WTC11 (cell line): ENCODE results near the gene SH2D4B. TPM values are rescaled to one million over a fixed set of nuclear protein-coding genes. Genes with fewer than 3 reads are reported as not detected.

Source experiments
- ATAC-seq: fragments of 200-7000 bp; cut with Tn5 transposase; 2 replicates; pipeline ENCODE4 v1.10.0; 2021; ENCODE audit warnings: mild to moderate bottlenecking, moderate library complexity
- CTCF ChIA-PET: fragments of 300-600 bp; sonication (Branson Sonifier 250); formaldehyde crosslinking; loops from one replicate; lab custom pipeline; 2021; ENCODE audit warnings: antibody characterized with exemption; lab: Charles Lee
- POLR2A ChIA-PET: fragments of 350-600 bp; sonication (Branson Sonifier 250); formaldehyde crosslinking; loops from one replicate; lab custom pipeline; 2021; ENCODE audit warnings: antibody characterized with exemption; lab: Charles Lee
- DNase-seq: peaks from one replicate; pipeline ENCODE4 v3.0.0; 2021; ENCODE audit warnings: low spot score
- H3K27ac Mint-ChIP-seq: 2 replicates; pipeline ENCODE4 v1.8.0; 2021; ENCODE audit warnings: mixed read lengths
- H3K27me3 Mint-ChIP-seq: 2 replicates; pipeline ENCODE4 v1.8.0; 2021; ENCODE audit warnings: low read depth, mild to moderate bottlenecking, moderate library complexity, mixed read lengths
- H3K36me3 Mint-ChIP-seq: 2 replicates; pipeline ENCODE4 v1.8.0; 2021; ENCODE audit warnings: mixed read lengths
- H3K4me1 Mint-ChIP-seq: 2 replicates; pipeline ENCODE4 v1.8.0; 2022; ENCODE audit warnings: mixed read lengths
- H3K4me3 Mint-ChIP-seq: 2 replicates; pipeline ENCODE4 v1.8.0; 2021; ENCODE audit warnings: mild to moderate bottlenecking, moderate library complexity, mixed read lengths
- H3K9me3 Mint-ChIP-seq: 2 replicates; pipeline ENCODE4 v1.8.0; 2021; ENCODE audit warnings: mixed read lengths
- AR ChIP-seq: fragments of 250-450 bp; sonication (Bioruptor Pico); IDR thresholded peaks from 2 replicates; pipeline ENCODE4 v1.9.0; 2021; ENCODE audit warnings: mild to moderate bottlenecking
- ARID4B ChIP-seq: sonication (generic); formaldehyde crosslinking; IDR thresholded peaks from 2 replicates; pipeline ENCODE4 v1.8.0; 2023; ENCODE audit warnings: missing genetic modification reagents, mild to moderate bottlenecking, borderline replicate concordance
- ATF2 ChIP-seq: sonication (generic); formaldehyde crosslinking; IDR thresholded peaks from 2 replicates; pipeline ENCODE4 v1.8.1; 2022; ENCODE audit warnings: low read depth, missing genetic modification reagents, borderline replicate concordance
- CDX4 ChIP-seq: fragments of 250-450 bp; sonication (Bioruptor Pico); IDR thresholded peaks from 2 replicates; pipeline ENCODE4 v1.9.0; 2021; ENCODE audit warnings: moderate library complexity, mild to moderate bottlenecking, inconsistent platforms, borderline replicate concordance
- ELF4 ChIP-seq: sonication (generic); formaldehyde crosslinking; IDR thresholded peaks from 2 replicates; pipeline ENCODE4 v1.8.1; 2022; ENCODE audit warnings: low read depth, mild to moderate bottlenecking, moderate library complexity, missing genetic modification reagents
- EMX1 ChIP-seq: fragments of 250-450 bp; sonication (Bioruptor Pico); IDR thresholded peaks from 2 replicates; pipeline ENCODE4 v1.8.0; 2021; ENCODE audit warnings: mild to moderate bottlenecking
- FOXK1 ChIP-seq: sonication (generic); formaldehyde crosslinking; IDR thresholded peaks from 2 replicates; pipeline ENCODE4 v1.8.0; 2022; ENCODE audit warnings: mild to moderate bottlenecking, moderate library complexity, missing genetic modification reagents
- JAZF1 ChIP-seq: fragments of 250-450 bp; sonication (Bioruptor Pico); IDR thresholded peaks from 2 replicates; pipeline ENCODE4 v1.9.0; 2021; ENCODE audit warnings: moderate library complexity, mild to moderate bottlenecking, inconsistent platforms
- MAX ChIP-seq: sonication (generic); formaldehyde crosslinking; IDR thresholded peaks from 2 replicates; pipeline ENCODE4 v1.8.0; 2022; ENCODE audit warnings: mild to moderate bottlenecking, missing genetic modification reagents
- TCF7 ChIP-seq: sonication (generic); formaldehyde crosslinking; IDR thresholded peaks from 2 replicates; pipeline ENCODE4 v1.8.0; 2022; ENCODE audit warnings: mild to moderate bottlenecking, low read depth, missing genetic modification reagents, moderate library complexity
- TEAD4 ChIP-seq: sonication (generic); formaldehyde crosslinking; IDR thresholded peaks from 2 replicates; pipeline ENCODE4 v1.8.0; 2022; ENCODE audit warnings: mild to moderate bottlenecking, missing genetic modification reagents
- ZNF423 ChIP-seq: fragments of 250-450 bp; sonication (Bioruptor Pico); IDR thresholded peaks from 2 replicates; pipeline ENCODE4 v2.1.2; 2022; ENCODE audit warnings: mild to moderate bottlenecking, moderate library complexity
- total RNA-seq: library from RNA; stranded (reverse); gene quantifications from 3 replicates; pipeline ENCODE4 v1.2.3, GENCODE V29; 2021
- TF ChIP-seq, protein P1 (sequence below): fragments of 250-450 bp; sonication (Bioruptor Pico); IDR thresholded peaks from 2 replicates; pipeline ENCODE4 v1.8.0; 2021; ENCODE audit warnings: mild to moderate bottlenecking
- TF ChIP-seq, protein P2 (sequence below): sonication (generic); formaldehyde crosslinking; IDR thresholded peaks from 2 replicates; pipeline ENCODE4 v1.8.0; 2023; ENCODE audit warnings: missing genetic modification reagents
- TF ChIP-seq, protein P3 (sequence below): sonication (generic); formaldehyde crosslinking; conservative IDR thresholded peaks from 2 replicates; pipeline ENCODE4 v1.8.1; 2022; ENCODE audit warnings: mild to moderate bottlenecking, missing genetic modification reagents

The SH2D4B gene
- total RNA-seq, 1 experiment from 2014 or later: 0.04 TPM

- TF ChIP-seq MAX (CRISPR knock-in tag): no peak
- no peak for TF ChIP-seq AR
- no peak for TF ChIP-seq ELF4 (CRISPR knock-in tag)
- peaks cover 14% of the 10 kb centered on the region for H3K36me3 Mint-ChIP-seq
- H3K4me1 Mint-ChIP-seq: peaks cover 10% of the 10 kb centered on the region
- ChIA-PET POLR2A (no interaction called here), CTCF (interaction anchor here (5.6 kb wide), 1 partner anchor 11 kb away, joined by 32 read pairs; no protein-coding TSS in a partner anchor)
- ATAC-seq (no peak), DNase-seq (no peak)
- peaks cover 15% of the 10 kb centered on the region for H3K9me3 Mint-ChIP-seq
- no peaks in the 10 kb centered on the region for H3K27me3 Mint-ChIP-seq
- H3K4me3 Mint-ChIP-seq: no peak overlapping the region
- H3K27ac Mint-ChIP-seq: no peak overlapping the region
Observed at GRCh38 chr10:80585812-80586211, 48.1 kb downstream of the SH2D4B start.

DNA sequence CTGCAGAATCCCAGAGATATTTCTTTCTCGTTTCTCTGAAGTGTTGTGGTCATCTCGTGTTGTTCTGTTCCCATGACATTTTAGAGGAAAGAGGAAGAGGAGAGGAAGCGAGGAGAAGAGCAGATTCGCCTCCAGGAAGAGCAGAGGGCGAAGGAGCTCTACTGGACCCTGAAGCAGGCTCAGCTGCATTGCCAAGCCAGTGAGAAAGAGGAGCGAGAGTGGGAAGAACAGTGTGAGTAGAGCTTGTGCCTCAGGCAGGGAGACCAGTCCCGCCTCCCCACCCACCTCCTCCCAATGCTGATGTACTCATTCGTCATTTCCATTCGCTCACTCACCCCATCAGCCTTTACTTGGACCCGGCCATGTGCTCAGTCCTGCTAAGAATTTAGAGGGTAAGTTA is 50.8 kb downstream of the SH2D4B start:
- H3K36me3 Mint-ChIP-seq: peaks cover 14% of the 10 kb centered on the region
- H3K9me3 Mint-ChIP-seq: peaks cover 25% of the 10 kb centered on the region
- ChIA-PET CTCF (interaction anchor here (0.8 to 1.2 kb wide), 4 partner anchors 8 to 210 kb away, joined by 3 to 4 read pairs (median 4); no protein-coding TSS in a partner anchor), POLR2A (no interaction called here)
- H3K4me3 Mint-ChIP-seq: no peak overlapping the region
- TF ChIP-seq EMX1: no peak
- H3K27me3 Mint-ChIP-seq: no peaks in the 10 kb centered on the region
- H3K4me1 Mint-ChIP-seq: peaks cover 10% of the 10 kb centered on the region
- H3K27ac Mint-ChIP-seq: no peak overlapping the region
- ATAC-seq: no peak
- no peak for DNase-seq

GRCh38 chr10:80589726-80590373 is 52.1 kb downstream of the SH2D4B start:
- CTCF ChIA-PET: interaction anchor here (1.2 kb wide), 1 partner anchor 9 kb away, joined by 4 read pairs; no protein-coding TSS in a partner anchor
- POLR2A ChIA-PET: no interaction called here
- no peak for TF ChIP-seq TCF7
- TF ChIP-seq, protein P1, sequence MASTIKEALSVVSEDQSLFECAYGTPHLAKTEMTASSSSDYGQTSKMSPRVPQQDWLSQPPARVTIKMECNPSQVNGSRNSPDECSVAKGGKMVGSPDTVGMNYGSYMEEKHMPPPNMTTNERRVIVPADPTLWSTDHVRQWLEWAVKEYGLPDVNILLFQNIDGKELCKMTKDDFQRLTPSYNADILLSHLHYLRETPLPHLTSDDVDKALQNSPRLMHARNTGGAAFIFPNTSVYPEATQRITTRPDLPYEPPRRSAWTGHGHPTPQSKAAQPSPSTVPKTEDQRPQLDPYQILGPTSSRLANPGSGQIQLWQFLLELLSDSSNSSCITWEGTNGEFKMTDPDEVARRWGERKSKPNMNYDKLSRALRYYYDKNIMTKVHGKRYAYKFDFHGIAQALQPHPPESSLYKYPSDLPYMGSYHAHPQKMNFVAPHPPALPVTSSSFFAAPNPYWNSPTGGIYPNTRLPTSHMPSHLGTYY (CRISPR knock-in tag): no peak
- TF ChIP-seq ZNF423 (CRISPR knock-in tag): no peak
- TF ChIP-seq JAZF1 (CRISPR knock-in tag): no peak
- no peak for TF ChIP-seq AR
- TF ChIP-seq ATF2: no peak
- TF ChIP-seq, protein P2, sequence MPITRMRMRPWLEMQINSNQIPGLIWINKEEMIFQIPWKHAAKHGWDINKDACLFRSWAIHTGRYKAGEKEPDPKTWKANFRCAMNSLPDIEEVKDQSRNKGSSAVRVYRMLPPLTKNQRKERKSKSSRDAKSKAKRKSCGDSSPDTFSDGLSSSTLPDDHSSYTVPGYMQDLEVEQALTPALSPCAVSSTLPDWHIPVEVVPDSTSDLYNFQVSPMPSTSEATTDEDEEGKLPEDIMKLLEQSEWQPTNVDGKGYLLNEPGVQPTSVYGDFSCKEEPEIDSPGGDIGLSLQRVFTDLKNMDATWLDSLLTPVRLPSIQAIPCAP (CRISPR knock-in tag): no peak
- TF ChIP-seq FOXK1 (CRISPR knock-in tag): no peak
- no peak for TF ChIP-seq ARID4B (CRISPR knock-in tag)
- TF ChIP-seq, protein P3, sequence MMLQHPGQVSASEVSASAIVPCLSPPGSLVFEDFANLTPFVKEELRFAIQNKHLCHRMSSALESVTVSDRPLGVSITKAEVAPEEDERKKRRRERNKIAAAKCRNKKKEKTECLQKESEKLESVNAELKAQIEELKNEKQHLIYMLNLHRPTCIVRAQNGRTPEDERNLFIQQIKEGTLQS (CRISPR knock-in tag): no peak
- no peak for TF ChIP-seq CDX4 (CRISPR knock-in tag)
- no peak for TF ChIP-seq TEAD4 (CRISPR knock-in tag)

More at GRCh38 chr10:80589726-80590373, 52.1 kb downstream of the SH2D4B start:
- Mint-ChIP-seq H3K4me3 (no peak overlapping the region), H3K27me3 (no peaks in the 10 kb centered on the region), H3K9me3 (peaks cover 27% of the 10 kb centered on the region), H3K36me3 (peaks cover 14% of the 10 kb centered on the region), H3K27ac (no peak overlapping the region), H3K4me1 (peaks cover 10% of the 10 kb centered on the region)
- DNase-seq (no peak), ATAC-seq (peak; percentile 53)
